Upper lobe of left lung (tissue), 6 donors: ENCODE measurements around the gene FGFRL1. TPM values are rescaled to one million over a fixed set of nuclear protein-coding genes. Genes with fewer than 3 reads are reported as not detected.

ENCODE experiments used
- ATAC-seq, 2 donors: fragments of 200-7000 bp; cut with Tn5 transposase; one replicate each; pipeline ENCODE4 v1.9.1; 2022; ENCODE audit warnings: mild to moderate bottlenecking in 2 of 2, moderate library complexity in 2 of 2; ENCODE audit not compliant: low FRiP score in 2 of 2
- DNase-seq, 2 donors: peaks; one replicate each; pipeline ENCODE4 v3.0.0-alpha.2; 2019 to 2020
- H3K27ac ChIP-seq, 4 donors: fragments of 200-600 bp; sonication (generic); one replicate each; pipeline ENCODE4 v1.5.1; 2016 to 2019
- H3K27me3 ChIP-seq, 4 donors: fragments of 200-600 bp; sonication (generic); one replicate each; pipeline ENCODE4 v1.5.1; 2017 to 2019
- H3K36me3 ChIP-seq, 4 donors: fragments of 200-600 bp; sonication (generic); one replicate each; pipeline ENCODE4 v1.5.1; 2016 to 2019
- H3K4me1 ChIP-seq, 4 donors: fragments of 200-600 bp; sonication (generic); one replicate each; pipeline ENCODE4 v1.5.1; 2018 to 2019
- H3K4me3 ChIP-seq, 4 donors: fragments of 200-600 bp; sonication (generic); one replicate each; pipeline ENCODE4 v1.5.1; 2017 to 2019; ENCODE audit warnings: mild to moderate bottlenecking in 2 of 4, moderate library complexity in 1 of 4
- H3K9me3 ChIP-seq, 4 donors: fragments of 200-600 bp; sonication (generic); one replicate each; pipeline ENCODE4 v1.5.1; 2018 to 2019
- CTCF ChIP-seq, 6 experiments: fragments of 450-650 bp in 4 of 6; fragments of 200-600 bp in 2 of 6; sonication (generic) in 2 of 6; IDR thresholded peaks; one replicate each; pipeline ENCODE4 v1.5.1; 2016 to 2019; ENCODE audit warnings: antibody characterized with exemption in 6 of 6
- EP300 ChIP-seq, 4 donors: sonication (generic); formaldehyde crosslinking; IDR thresholded peaks; one replicate each; pipeline ENCODE4 v1.5.1; 2017; ENCODE audit warnings: antibody characterized with exemption in 4 of 4, control low read depth in 2 of 4
- POLR2A ChIP-seq, 4 donors: fragments of 450-650 bp; IDR thresholded peaks; one replicate each; pipeline ENCODE4 v1.5.1; 2016 to 2017; ENCODE audit warnings: antibody characterized with exemption in 4 of 4, mild to moderate bottlenecking in 2 of 4
- POLR2AphosphoS5 ChIP-seq, 2 donors: sonication (generic); formaldehyde crosslinking; IDR thresholded peaks; one replicate each; pipeline ENCODE4 v1.5.1; 2017; ENCODE audit warnings: antibody characterized with exemption in 2 of 2
- WGBS, 2 donors: methylation state at CpG; one replicate each; pipeline ENCODE4 v1.1.5; 2017 to 2018; 5-methylcytosine and 5-hydroxymethylcytosine counted together
- total RNA-seq, 6 donors: library from RNA; depleted of rRNA in 4 of 6; stranded (reverse); fragments of >200 nt in 4 of 6; gene quantifications; one replicate each; pipeline versions ENCODE4 v1.1.0 to v1.2.1, GENCODE V29; 2016 to 2021
- donor health status: DM: no; HTN: no; CAD: no; lungs with moderate emphysema.
- donor health status: DM: no; HTN: yes; CAD: no; lungs with severe emphysema.

FGFRL1 gene
- total RNA-seq, 6 donors from 2014 or later = 21.0 to 32.4 (median 25.6) TPM

- no peak overlapping the region for H3K4me3 ChIP-seq
- DNase-seq (peak in 1 of 2 donors; percentile 75), ATAC-seq (no peak)
- 86 to 100% methylated on average over 2 to 9 of the region's 10 CpGs for WGBS, 2 donors
- H3K36me3 ChIP-seq = no peaks in the 10 kb centered on the region
- no peaks in the 10 kb centered on the region for H3K9me3 ChIP-seq
- no peak overlapping the region for H3K27ac ChIP-seq
- TF ChIP-seq EP300 (IDR thresholded peaks at IDR 0.05) (no peak), POLR2A (IDR thresholded peaks at IDR 0.05) (no peak), CTCF (IDR thresholded peaks at IDR 0.05) (no peak), POLR2AphosphoS5 (IDR thresholded peaks at IDR 0.05) (no peak)
- no peaks in the 10 kb centered on the region for H3K27me3 ChIP-seq
- peaks cover 10 to 24% (median 13%) of the 10 kb centered on the region in 4 donors for H3K4me1 ChIP-seq
Observed at GRCh38 chr4:1015746-1016145, 4.3 kb downstream of the FGFRL1 start.

- no peaks in the 10 kb centered on the region for H3K27me3 ChIP-seq
- H3K4me3 ChIP-seq = no peak overlapping the region
- H3K27ac ChIP-seq = no peak overlapping the region
- peak in 1 of 2 donors; percentile 61 for DNase-seq
- H3K9me3 ChIP-seq = no peaks in the 10 kb centered on the region
- H3K36me3 ChIP-seq = no peaks in the 10 kb centered on the region
- WGBS, 2 donors = 80 to 82% methylated on average over 2 to 16 of the region's 16 CpGs
- peaks cover 5 to 16% (median 6%) of the 10 kb centered on the region in 4 donors for H3K4me1 ChIP-seq
- no peak for ATAC-seq
- no peak for TF ChIP-seq POLR2A (IDR thresholded peaks at IDR 0.05)
- TF ChIP-seq POLR2AphosphoS5 (IDR thresholded peaks at IDR 0.05) = no peak
- no peak for TF ChIP-seq CTCF (IDR thresholded peaks at IDR 0.05)
- no peak for TF ChIP-seq EP300 (IDR thresholded peaks at IDR 0.05)
Observed at GRCh38 chr4:1017211-1017610, 5.8 kb downstream of the FGFRL1 start.

- no peak for TF ChIP-seq POLR2A (IDR thresholded peaks at IDR 0.05)
- TF ChIP-seq POLR2AphosphoS5 (IDR thresholded peaks at IDR 0.05) = no peak
- TF ChIP-seq EP300 (IDR thresholded peaks at IDR 0.05) = no peak
- TF ChIP-seq CTCF (IDR thresholded peaks at IDR 0.05) = no peak
- WGBS, 2 donors = 81 to 95% methylated on average over 13 of the region's 15 CpGs
- H3K36me3 ChIP-seq = no peaks in the 10 kb centered on the region
- no peak overlapping the region for H3K27ac ChIP-seq
- no peak overlapping the region for H3K4me3 ChIP-seq
- no peaks in the 10 kb centered on the region for H3K27me3 ChIP-seq
- ATAC-seq = no peak
- no peaks in the 10 kb centered on the region for H3K9me3 ChIP-seq
- DNase-seq = peak in 1 of 2 donors; percentile 66
- peaks cover under 1 to 11% (median 1%) of the 10 kb centered on the region in 4 donors for H3K4me1 ChIP-seq
Observed at GRCh38 chr4:1017706-1018105, 6.3 kb downstream of the FGFRL1 start.

- H3K27ac ChIP-seq = no peak overlapping the region
- DNase-seq = peak in 1 of 2 donors; percentile 68
- no peak for ATAC-seq
- no peaks in the 10 kb centered on the region for H3K9me3 ChIP-seq
- no peak for TF ChIP-seq POLR2AphosphoS5 (IDR thresholded peaks at IDR 0.05)
- TF ChIP-seq EP300 (IDR thresholded peaks at IDR 0.05) = no peak
- TF ChIP-seq CTCF (IDR thresholded peaks at IDR 0.05) = no peak
- no peak for TF ChIP-seq POLR2A (IDR thresholded peaks at IDR 0.05)
- H3K4me3 ChIP-seq = no peak overlapping the region
- no peaks in the 10 kb centered on the region for H3K36me3 ChIP-seq
- peaks cover 0 to 5% (median 0%) of the 10 kb centered on the region in 4 donors for H3K4me1 ChIP-seq
- 86 to 91% methylated on average over 6 to 29 of the region's 29 CpGs for WGBS, 2 donors
- H3K27me3 ChIP-seq = no peaks in the 10 kb centered on the region
Observed at GRCh38 chr4:1018147-1019020, 7.0 kb downstream of the FGFRL1 start.
